ENCODE data around the gene ADCY6.

DNA sequence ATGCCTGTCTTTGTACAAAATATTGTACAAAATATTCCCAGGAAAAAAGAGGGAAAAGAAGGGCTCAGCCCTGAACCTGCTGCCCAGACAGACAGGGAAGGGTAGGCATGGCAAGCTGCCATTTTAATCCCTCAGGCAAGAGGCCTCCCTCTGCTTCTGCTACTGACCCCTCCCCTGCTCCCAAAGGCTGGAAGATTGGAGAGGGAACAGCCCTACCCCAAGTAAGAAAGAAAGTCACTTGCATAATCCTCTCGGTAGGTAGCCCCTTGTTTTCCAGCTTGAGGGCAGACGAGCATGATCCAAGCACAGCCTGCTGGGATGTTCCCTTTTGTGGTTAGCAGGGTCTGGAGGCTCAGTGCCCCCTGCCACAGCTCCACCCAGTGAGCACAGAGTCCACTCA is 20.7 kb downstream of the ADCY6 start:
- TF ChIP-seq, protein P1, sequence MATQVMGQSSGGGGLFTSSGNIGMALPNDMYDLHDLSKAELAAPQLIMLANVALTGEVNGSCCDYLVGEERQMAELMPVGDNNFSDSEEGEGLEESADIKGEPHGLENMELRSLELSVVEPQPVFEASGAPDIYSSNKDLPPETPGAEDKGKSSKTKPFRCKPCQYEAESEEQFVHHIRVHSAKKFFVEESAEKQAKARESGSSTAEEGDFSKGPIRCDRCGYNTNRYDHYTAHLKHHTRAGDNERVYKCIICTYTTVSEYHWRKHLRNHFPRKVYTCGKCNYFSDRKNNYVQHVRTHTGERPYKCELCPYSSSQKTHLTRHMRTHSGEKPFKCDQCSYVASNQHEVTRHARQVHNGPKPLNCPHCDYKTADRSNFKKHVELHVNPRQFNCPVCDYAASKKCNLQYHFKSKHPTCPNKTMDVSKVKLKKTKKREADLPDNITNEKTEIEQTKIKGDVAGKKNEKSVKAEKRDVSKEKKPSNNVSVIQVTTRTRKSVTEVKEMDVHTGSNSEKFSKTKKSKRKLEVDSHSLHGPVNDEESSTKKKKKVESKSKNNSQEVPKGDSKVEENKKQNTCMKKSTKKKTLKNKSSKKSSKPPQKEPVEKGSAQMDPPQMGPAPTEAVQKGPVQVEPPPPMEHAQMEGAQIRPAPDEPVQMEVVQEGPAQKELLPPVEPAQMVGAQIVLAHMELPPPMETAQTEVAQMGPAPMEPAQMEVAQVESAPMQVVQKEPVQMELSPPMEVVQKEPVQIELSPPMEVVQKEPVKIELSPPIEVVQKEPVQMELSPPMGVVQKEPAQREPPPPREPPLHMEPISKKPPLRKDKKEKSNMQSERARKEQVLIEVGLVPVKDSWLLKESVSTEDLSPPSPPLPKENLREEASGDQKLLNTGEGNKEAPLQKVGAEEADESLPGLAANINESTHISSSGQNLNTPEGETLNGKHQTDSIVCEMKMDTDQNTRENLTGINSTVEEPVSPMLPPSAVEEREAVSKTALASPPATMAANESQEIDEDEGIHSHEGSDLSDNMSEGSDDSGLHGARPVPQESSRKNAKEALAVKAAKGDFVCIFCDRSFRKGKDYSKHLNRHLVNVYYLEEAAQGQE (IDR thresholded peaks at IDR 0.05): no peak
- TF ChIP-seq, protein P2, sequence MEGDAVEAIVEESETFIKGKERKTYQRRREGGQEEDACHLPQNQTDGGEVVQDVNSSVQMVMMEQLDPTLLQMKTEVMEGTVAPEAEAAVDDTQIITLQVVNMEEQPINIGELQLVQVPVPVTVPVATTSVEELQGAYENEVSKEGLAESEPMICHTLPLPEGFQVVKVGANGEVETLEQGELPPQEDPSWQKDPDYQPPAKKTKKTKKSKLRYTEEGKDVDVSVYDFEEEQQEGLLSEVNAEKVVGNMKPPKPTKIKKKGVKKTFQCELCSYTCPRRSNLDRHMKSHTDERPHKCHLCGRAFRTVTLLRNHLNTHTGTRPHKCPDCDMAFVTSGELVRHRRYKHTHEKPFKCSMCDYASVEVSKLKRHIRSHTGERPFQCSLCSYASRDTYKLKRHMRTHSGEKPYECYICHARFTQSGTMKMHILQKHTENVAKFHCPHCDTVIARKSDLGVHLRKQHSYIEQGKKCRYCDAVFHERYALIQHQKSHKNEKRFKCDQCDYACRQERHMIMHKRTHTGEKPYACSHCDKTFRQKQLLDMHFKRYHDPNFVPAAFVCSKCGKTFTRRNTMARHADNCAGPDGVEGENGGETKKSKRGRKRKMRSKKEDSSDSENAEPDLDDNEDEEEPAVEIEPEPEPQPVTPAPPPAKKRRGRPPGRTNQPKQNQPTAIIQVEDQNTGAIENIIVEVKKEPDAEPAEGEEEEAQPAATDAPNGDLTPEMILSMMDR (IDR thresholded peaks at IDR 0.05; ENCODE audit: low read depth, low read length, missing input control): no peak
- TF ChIP-seq NR2F2 (IDR thresholded peaks at IDR 0.05): no peak
- TF ChIP-seq YY1 (IDR thresholded peaks at IDR 0.05): no peak
- TF ChIP-seq, protein P3, sequence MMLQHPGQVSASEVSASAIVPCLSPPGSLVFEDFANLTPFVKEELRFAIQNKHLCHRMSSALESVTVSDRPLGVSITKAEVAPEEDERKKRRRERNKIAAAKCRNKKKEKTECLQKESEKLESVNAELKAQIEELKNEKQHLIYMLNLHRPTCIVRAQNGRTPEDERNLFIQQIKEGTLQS (IDR thresholded peaks at IDR 0.05): no peak
- TF ChIP-seq SP1 (IDR thresholded peaks at IDR 0.05): no peak
- no peak for TF ChIP-seq FOXA1 (IDR thresholded peaks at IDR 0.05)
- TF ChIP-seq TAF1 (conservative IDR thresholded peaks at IDR 0.05): no peak
- TF ChIP-seq RAD21 (IDR thresholded peaks at IDR 0.05): no peak

All from liver (tissue), 3 donors.